HG03571 (cell line): ENCODE results near the gene CACFD1.

Experiments used
- ATAC-seq: cut with Tn5 transposase; IDR thresholded peaks from one replicate; pipeline ENCODE4 v1.9.1; 2021; ENCODE audit not compliant: unreplicated experiment

Gene CACFD1

DNA sequence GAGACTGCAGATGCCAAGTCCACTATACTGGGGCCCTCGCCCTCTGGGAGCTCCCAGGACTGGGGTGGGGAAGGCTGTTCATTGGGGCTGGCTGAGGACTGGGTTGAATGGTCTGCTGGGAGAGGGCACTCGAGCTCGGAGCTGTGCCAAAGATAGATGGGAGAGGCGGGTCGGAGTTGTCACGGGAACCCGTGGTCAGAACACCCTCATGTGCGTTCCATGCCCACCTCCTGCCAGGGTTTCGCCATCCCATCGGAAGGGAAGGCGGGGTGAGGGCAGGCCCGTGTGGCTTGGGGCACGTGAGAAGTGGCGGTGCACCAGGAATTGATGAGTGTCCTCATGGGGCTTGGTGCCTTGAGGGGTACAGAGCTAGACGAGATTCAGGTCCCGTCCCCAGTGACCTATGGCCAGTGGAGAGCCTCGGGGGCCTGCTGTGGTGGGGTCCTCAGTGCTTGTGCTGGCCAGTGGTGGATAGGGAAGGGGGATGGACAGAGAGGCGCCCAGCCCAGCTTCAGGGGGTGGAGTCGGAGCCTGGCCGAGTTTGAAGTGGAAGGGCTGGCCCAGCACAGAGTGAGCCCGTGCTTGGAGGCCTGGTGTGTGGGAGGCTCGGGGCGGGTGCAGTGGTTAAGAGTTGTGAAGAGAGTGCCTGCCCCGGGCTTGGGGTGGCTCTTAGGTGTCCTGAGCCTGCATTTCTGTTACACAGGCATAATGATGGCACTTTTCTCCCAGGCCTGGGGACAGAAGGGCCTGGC lies 4.3 kb downstream of the CACFD1 start:
- no peak for ATAC-seq

DNA sequence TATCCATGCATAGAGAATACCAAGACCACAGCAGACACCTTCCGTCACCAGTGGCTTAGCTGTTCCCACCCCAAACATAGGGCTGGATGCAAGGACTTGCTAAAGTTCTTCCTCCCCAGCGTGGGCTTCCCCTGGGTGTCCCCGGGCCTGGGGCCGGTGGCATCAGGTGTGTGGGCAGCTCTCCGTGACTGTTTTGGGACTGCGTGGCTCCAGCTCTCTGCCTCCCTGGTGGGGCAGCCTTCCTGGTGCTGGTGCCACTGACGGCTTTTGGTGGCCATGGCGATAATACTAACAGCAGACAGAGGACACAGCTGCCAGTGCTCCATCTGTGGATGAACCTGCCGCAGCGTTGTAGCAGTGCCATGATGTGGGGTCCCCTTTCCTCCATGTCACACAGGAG lies 4.9 kb downstream of the CACFD1 start:
- ATAC-seq = no peak

DNA sequence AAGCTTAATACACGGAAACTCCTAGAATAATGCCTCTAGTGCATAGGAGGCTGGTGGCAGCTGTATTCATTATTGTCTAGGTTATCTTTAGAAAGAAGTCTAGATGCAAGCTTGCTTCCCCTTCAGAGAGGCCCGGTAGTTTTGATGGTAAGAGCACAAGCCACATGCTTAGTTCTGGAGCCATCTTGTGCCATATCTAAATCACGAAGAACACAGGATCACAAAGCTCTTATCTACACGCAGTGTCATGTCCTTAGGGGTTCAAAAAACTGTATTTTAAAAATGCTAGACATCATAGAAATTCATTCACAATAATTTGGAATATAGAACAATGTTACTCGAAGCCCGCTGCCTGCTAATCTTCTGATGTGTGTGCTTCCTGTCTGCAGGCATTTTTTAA lies 6.2 kb downstream of the CACFD1 start:
- ATAC-seq = no peak

DNA sequence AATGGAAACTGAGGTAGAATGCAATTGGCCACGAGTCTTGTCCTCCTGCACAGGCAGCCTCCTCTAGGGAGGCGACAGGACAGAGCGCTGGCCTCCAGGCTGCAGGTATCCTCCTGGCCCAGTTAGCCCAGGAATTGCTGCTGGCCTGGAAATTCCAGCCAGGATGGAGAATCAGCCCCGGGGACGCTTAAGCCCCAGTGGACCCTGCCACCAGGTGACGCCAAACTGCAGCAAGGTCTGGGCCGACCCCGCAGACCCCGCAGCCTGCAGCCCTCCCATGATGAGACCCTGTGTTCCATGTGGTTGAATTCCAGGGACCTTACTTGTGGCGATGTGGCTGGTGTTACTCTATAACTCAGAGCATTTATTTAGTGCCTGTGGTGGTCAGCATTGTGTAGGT lies 7.3 kb downstream of the CACFD1 start:
- ATAC-seq = no peak

DNA sequence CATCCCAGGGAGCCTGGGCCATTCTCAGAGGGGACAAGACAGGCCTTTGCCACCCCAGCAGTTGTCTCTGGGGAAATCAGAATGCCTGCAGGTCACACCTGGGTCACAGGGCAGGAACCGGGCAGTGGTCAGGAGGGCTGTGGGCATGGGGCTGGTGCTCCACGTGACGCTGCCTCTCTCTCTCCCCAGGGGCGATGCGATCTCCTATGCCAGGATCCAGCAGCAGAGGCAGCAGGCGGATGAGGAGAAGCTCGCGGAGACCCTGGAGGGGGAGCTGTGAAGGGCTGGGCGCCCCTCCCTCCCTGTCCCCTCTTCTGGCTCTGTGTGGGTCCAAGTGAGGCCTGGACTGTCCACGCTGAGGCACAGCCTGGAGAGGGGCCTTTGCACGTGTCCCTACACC lies 8.6 kb downstream of the CACFD1 start:
- no peak for ATAC-seq

DNA sequence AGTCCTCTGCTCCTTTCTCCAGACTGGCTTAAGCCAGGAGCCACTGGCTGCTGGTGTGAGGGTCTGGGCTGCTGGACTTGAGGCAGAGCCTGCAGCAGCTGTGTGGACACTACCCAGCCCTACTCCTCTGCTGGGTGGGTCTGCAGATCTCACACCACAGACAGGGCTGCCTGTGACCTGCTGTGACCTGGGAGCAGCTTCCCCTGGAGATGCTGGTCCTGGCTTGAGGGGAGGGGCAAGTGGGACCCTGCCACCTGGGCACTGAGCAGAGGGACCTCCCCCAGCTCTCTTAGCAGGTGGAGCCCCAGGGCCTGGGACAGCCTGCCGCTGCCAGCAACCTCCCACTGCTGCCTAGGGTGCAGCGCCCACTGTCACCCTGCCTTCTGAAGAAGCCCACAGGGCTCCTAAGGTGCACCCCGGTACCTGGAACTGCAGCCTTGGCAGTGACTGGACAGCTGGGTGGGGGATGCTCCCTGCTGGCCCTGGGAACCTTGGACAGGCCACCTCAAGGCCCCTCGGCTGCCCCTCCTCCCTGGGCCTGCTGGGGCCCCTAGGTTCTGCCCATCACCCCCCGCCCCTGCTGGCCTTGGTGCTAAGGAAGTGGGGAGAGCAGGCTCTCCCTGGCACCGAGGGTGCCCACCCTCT lies 9.1 kb downstream of the CACFD1 start:
- no peak for ATAC-seq

DNA sequence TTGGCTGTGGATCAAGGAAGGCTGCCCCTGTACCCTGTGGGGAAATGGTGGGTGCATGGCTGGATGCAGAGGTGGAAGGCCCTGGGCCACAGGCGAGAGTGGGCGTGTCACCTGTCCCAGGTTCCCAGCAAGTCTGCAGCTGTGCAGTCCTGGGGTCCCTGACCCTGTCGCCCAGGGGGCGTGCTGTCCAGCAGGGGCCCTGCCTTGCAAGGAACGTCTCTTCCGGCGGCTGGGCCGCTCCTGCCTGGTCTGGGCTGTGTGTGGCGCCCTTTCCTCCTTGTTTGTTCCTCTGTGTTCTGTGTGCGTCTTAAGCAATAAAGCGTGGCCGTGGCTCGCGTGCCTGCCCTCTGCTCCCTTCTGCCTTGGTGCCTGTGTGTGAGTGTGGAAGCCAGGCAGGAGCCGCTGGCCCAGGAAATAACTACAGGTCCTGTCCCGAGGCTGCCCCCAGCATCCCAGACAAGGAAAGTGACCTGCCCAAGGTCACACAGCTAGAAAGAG lies 10.7 kb downstream of the CACFD1 start:
- no peak for ATAC-seq

DNA sequence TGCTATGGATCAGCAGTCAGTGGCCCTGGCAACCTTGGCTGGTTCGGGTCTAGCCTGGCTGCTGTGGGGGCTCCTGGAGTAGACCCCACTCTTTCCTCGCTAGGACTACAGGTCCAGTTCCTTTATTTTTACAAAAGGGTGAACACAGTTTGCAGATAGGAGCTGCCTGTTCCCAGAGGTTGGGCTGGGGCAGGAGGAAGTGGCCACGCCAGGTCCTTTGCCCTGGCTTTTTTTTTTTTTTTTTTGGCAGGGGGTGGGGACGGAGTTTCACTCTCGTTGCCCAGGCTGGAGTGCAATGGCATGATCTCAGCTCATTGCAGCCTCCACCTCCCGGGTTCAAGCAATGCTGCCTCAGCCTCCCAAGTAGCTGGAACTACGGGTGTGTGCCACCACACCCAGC lies 11.2 kb downstream of the CACFD1 start:
- ATAC-seq = no peak

DNA sequence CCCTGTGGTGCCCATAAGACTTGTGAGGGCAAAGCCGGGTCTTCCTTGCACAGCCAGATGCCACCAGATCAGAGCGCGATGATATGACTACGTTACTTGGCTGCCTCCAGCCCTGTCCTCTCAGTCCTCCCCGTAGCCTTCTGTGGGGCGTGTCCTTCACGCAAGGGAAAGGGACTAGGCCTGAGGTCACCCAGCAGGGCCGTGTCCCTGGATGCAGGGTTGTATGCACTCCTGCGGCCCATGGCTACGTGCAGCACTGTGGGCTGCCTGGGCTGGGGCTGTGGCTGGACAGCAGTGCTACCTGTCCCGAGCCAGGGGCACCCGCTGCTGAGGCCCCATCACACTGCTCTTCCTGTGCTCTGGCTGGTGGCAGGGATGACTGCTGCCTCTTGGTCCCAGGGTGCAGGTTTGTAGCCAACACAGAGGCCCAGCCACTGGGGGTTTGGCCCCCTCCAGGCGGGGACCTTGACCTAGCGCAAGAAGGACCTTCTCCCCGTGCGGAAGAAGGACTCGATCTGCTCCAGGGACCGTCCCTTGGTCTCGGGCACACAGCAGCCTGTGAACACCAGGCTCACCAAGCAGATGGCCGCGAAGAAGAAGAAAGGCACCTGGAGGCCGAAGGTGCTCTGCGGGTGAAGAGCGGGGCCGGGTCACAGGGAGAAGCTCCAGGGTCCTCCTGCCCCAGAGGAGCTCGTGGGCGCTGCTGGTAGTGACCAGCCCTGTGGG lies 11.9 kb downstream of the CACFD1 start:
- no peak for ATAC-seq

DNA sequence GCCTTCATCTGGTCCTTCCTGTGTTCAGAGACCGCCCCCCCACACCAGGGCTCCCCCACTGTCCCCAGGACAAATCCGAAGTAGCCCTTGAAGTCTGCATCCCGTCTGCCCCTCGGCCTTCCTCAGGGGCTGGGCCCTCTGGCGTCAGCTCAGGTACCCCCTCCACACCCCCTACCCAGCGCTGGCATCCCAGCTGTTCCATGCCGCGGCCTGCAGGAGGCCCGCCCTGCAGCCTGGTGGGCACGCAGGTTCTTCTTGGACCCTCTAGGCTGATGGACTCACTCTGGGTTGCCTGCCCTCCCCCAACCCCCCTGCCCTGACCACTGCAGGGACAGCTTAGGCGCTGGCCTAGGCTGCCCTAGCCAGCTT lies 12.5 kb downstream of the CACFD1 start:
- no peak for ATAC-seq

DNA sequence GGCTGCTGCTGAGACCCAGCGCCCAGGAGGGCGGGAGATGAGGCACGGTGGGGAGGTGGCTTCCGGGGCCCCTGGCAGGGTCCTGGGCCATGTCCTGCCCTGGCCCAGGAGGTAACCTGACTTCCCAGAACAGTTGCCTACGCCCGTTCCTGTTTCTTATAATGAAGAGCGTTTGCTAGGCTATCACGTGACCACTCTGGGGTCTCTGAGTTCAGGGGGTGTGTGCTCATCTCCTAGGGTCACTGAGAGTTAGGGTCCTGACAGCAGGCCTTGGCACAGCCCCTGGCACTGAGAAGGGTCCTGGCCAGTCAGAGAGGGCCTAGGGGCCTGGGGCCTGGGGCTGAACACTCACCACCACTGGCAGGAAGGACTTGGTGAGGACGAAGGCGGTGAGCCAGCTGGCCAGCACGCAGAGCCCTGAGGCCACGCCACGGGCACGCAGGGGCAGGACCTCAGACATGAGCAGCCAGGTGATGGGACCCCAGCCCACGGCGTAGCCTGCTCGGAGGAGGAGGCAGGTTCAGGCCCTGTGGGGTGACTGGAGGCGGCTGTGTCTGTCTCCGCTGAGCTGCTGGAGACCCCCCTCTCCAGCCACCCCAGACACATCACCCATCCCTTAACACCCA lies 13.1 kb downstream of the CACFD1 start:
- ATAC-seq = no peak

DNA sequence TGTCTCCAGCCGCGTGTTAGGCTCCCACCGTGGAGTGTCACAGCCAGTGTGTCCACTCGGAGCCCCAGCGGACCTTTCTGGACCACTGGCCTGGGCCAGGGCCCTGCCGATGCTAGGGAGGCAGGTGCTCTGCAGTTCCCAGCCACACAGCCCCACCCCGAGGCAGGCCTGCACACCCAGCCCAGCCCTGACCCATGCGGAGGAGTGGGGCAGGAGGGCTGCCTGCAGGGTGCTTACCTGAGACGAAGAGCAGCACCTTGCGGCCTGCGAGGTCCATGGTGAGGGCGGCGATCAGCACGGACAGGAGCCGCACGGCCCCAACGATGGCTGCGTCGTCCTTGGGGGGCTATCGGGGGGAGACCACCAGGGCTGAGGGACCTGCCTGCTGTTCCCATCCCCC lies 14.0 kb downstream of the CACFD1 start:
- ATAC-seq = no peak

DNA sequence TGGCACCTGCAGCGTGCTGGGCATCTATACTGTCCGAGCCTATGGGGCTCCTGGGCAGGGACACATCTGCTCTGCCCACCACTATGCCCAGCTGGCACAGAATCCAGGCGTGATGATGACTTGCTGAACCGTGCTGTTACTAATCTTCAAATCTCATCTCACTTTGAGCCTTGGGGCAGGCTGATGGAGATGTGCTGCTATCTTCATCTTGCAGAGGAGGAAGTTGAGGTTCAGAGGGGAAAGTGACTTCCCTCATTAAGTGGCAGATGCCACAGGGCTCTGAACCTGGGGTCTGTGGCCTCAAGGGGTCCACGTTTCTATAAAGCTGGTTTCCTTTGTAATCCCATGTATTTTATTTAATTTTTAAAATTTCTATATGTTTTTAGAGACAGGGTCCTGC lies 14.4 kb downstream of the CACFD1 start:
- ATAC-seq = no peak

DNA sequence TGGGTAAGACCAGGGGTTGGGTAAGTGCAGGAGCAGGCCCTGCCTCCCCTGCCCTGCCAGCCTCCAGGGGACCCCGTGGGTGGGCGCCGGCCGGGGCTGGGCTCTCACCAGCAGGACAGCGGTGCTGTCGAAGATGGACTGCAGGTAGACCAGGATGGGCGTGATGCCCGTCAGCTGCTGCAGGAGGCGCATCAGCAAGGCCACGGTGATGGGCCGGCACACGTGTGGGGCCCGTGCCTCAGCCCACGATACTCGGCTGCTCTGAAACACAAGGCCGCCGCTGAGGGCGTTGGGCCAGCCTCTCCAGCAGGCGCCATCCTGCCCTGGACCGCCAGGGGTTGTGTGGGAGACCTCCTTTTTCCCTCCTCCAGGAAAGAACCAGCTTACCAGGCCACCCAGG lies 15.1 kb downstream of the CACFD1 start:
- no peak for ATAC-seq

DNA sequence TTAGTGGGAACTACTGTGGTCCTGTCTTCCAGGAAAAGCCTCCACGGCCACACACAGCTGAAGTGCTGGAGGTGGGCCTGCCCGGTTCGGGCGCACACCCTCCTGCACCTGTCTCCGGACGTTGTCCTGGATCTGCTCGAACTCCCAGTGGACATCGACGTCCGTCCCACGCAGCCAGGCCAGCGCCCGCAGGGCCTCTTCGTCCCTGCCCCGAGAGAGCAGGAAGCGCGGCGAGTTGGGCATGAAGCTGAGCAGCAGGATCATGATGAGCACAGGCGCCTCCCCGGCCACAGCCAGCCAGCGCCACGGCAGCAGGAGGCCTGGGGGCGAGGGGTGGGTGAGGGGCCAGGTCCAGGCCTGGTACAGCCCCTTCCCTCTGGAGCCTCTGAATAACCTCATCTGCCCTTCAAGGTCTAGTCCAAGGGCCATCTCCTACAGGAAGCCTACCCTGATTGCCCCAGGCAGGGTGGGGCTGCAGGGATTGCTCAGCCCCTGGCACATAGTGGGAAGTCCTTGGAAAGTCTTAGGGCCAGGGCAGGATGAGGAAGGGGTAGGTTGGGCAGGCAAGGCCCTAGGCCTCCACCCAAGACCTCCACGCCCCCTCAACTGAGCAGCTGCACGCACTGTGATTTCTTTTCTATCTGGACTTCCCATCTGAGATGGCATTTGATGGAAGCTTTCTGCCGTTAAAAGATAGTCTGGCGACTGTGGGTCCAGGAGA lies 15.7 kb downstream of the CACFD1 start:
- no peak for ATAC-seq

DNA sequence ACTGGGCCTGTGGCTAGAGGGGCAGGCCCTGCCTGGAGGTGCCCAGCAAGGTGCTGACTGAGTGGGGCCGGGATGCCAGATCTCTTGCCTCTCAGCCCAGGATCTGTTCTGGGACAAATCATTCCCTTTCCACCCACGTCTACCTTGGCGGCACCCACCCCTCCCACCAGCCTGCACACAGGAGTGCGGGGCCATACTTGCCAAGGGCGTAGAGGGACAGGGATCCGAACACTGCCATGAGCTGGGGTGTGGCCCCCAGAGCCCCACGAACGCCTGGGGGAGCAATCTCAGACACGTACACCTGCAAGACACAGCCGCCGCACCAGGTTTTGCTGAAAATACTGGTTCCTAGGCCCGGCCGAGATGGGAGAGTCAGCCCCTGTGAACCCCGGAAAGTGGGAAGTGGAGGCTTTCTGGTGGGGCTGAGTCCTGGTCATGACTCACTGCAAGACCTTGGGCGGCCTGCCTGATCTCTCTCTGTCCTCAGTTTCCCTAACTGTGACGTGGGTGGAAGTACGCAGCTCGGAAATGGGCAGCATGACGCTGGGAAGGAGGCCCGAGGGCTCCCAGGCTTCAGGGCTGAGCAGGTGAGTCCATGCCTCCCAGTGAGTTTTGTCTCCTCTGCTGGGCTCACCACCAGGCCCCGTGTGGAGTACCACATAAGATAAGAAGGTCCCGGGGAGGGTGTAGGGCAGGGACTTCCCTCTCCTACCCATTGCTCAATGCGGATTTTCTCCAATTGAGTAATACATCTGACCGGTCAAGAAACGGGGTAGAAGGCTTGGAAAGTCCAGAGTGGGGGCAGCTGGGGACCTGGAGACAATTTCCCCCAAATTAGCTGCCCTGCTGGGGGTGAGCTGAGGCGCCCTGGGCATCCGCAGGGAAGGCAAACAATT lies 16.5 kb downstream of the CACFD1 start:
- ATAC-seq = no peak

DNA sequence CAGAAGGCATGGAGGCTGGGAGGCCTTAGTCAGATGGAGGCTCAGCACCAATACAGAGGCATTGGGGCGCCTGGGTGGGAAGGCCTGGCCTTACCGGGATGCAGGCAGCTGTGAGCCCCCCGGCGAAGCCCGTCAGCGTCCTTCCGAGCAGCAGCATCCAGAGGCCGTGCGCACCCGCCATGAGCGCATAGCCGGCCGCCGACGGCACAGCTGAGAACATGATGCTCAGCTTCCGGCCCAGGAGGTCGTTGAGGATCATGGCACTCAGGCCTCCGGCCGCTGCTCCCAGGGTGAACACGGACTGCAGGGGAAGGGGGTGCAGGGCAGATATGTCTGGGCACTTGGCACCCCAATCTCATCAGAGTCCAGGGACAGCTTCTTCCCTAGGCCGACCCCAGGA lies 17.2 kb downstream of the CACFD1 start:
- ATAC-seq = no peak

DNA sequence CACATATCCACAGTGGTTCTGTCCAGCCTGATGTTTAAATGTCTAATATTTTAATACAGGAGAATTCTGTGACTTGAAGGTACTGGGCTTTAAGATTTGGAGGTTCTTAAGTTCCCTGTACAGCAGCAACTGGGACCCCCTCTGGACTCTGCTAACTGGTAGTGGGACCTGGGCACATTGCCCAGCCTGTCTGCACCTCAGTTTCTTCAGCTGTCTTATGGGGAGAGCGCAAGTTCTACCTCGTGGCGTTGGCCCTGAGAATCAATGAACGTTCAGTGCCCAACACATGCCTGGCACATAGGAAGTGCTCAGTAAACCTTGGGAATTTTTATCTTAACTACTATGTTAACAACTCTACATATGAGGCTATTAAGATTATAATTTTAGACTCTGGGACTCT lies 17.7 kb downstream of the CACFD1 start:
- ATAC-seq = no peak

DNA sequence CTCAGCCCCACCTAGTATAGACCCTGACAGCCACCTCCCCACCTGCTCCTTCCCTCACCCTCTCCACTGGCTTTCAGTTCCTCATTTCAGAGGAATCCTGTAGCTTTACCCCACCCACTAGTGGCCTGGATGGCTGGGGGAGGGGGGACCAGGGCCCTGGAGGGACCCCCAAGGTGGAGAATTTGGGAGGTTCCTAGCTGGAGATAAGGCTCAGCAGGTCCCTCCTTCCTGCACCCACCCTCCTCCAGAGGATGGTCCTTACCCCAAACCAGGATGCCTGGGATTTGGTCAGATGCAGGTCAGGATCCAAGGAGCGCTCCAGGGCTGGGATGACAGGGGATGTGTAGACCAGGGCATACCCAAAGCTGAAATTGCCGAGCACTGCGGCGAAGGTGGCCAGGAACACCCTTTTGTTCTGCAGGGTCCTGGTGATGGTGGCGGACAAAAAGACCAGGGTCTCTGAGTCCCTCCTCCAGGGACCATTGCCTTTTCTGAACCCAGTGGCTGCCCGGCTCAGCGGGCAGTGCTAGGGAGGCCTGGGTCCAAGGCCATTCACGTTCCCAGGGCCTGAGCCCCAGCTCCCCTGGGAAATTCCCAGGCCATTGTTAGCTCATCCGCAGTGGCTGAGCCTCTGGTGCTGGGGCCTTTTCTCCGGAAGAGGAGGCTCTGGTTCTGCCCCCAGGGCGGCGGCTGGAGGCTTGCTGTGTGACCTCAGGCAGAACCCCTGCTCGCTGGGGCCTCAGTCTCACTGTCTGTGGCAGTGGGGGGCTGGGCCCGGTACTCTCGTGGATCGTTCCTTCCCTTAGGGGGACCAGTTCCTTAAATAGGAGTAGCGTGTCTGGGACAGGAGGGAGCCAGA lies 18.4 kb downstream of the CACFD1 start:
- peak; percentile 24 for ATAC-seq
